Testis (tissue), 3 donors: ENCODE results near the gene TCHP. TPM values are rescaled to one million over a fixed set of nuclear protein-coding genes. Genes with fewer than 3 reads are reported as not detected.
"Not testable (repeated sequence)": the region's sequence is repeated elsewhere in the genome, so short reads cannot be mapped to it uniquely, and the experiment has no call there.

Source experiments
- DNase-seq: peaks from one replicate; pipeline ENCODE4 v3.0.0-alpha.2; 2019
- H3K27ac ChIP-seq, 2 donors: fragments of 200-600 bp; sonication (generic); one replicate each; pipeline ENCODE4 v1.5.1; 2019
- H3K27me3 ChIP-seq: fragments of 200-600 bp; sonication (generic); one replicate; pipeline ENCODE4 v1.5.1; 2019
- H3K36me3 ChIP-seq: fragments of 200-600 bp; sonication (generic); one replicate; pipeline ENCODE4 v1.5.1; 2017; ENCODE audit warnings: low read depth; ENCODE audit errors: missing control alignments
- H3K4me1 ChIP-seq: fragments of 200-600 bp; sonication (generic); one replicate; pipeline ENCODE4 v1.5.1; 2019
- H3K4me3 ChIP-seq, 2 donors: fragments of 200-600 bp; sonication (generic); one replicate each; pipeline ENCODE4 v1.5.1; 2017 to 2019
- H3K9me3 ChIP-seq: fragments of 200-600 bp; sonication (generic); one replicate; pipeline ENCODE4 v1.5.1; 2017
- CTCF ChIP-seq, 3 experiments: fragments of 450-650 bp in 2 of 3; fragments of 200-600 bp in 1 of 3; sonication (generic) in 1 of 3; IDR thresholded peaks; one replicate each; pipeline ENCODE4 v1.5.1; 2016 to 2019; ENCODE audit warnings: antibody characterized with exemption in 3 of 3, mild to moderate bottlenecking in 2 of 3, moderate library complexity in 1 of 3
- POLR2A ChIP-seq: fragments of 450-650 bp; IDR thresholded peaks from one replicate; pipeline ENCODE4 v1.6.1; 2017; ENCODE audit warnings: antibody characterized with exemption, mild to moderate bottlenecking, moderate library complexity
- WGBS, 2 donors: methylation state at CpG; one replicate each; pipeline ENCODE4 v1.1.5; 2018; 5-methylcytosine and 5-hydroxymethylcytosine counted together
- intact Hi-C: fragments of 100-400 bp; cut with DNase I; formaldehyde crosslinking; loops from one replicate; pipeline ENCODE4 v1.15.1; 2023; ENCODE audit warnings: low total_unique reads
- polyA plus RNA-seq: library from polyadenylated mRNA; stranded (reverse); fragments of 350-450 nt; fragmentation: Illumina TruSeq; extraction: RNeasy Lipid Tissue Mini Kit (QIAGEN cat#74804); gene quantifications from one replicate; pipeline ENCODE4 v1.2.3, GENCODE V29; 2014; ENCODE audit warnings: low read depth, low replicate concordance; ENCODE audit not compliant: insufficient read depth
- total RNA-seq, 2 donors: library from RNA; depleted of rRNA; stranded (reverse); fragments of >200 nt; gene quantifications; one replicate each; pipeline ENCODE4 v1.2.3, GENCODE V29; 2016

Gene TCHP
- total and polyA plus RNA-seq, 3 donors from 2014 or later, result 23.2 to 59.4 (median 38.0) TPM

DNA sequence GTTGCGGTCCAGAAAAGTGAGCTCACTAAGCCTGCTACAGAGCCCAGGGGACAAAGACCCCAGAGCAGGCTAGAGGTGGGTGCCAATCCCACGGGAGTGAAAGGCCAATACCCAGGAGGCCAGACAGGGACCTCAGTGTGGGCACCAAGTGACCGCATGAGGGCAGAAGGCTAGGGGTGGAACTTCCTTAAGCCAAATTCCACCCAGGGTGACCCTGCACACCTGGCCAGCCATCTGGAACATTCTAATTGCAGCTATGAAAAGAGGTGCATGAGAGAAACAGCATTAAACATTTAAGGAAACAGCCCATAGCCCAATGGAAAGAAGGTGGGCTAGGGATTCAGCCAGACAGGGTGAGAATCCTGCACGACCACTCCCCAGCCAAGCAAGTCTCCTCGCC is 39.1 kb upstream of the TCHP start:
- intact Hi-C loops, result no loop called here
- no peaks in the 10 kb centered on the region for H3K27me3 ChIP-seq
- no peak overlapping the region for H3K27ac ChIP-seq
- no peaks in the 10 kb centered on the region for H3K9me3 ChIP-seq
- no peak for DNase-seq
- TF ChIP-seq CTCF (IDR thresholded peaks at IDR 0.05) (no peak), POLR2A (no peak)
- 97 to 99% methylated on average over 5 of the region's 5 CpGs for WGBS, 2 donors
- no peaks in the 10 kb centered on the region for H3K36me3 ChIP-seq
- H3K4me1 ChIP-seq, result peaks cover 9% of the 10 kb centered on the region
- H3K4me3 ChIP-seq, result no peak overlapping the region

- H3K4me3 ChIP-seq, result no peak overlapping the region
- H3K4me1 ChIP-seq, result peaks cover 9% of the 10 kb centered on the region
- H3K27ac ChIP-seq, result no peak overlapping the region
- intact Hi-C loops, result no loop called here
- H3K36me3 ChIP-seq, result no peaks in the 10 kb centered on the region
- 79 to 85% methylated on average over 12 to 17 of the region's 17 CpGs for WGBS, 2 donors
- no peaks in the 10 kb centered on the region for H3K27me3 ChIP-seq
- H3K9me3 ChIP-seq, result no peaks in the 10 kb centered on the region
- TF ChIP-seq CTCF (IDR thresholded peaks at IDR 0.05), result no peak
- TF ChIP-seq POLR2A, result no peak
- no peak for DNase-seq
Measured at GRCh38 chr12:109861689-109862314, 38.3 kb upstream of the TCHP start.

DNA sequence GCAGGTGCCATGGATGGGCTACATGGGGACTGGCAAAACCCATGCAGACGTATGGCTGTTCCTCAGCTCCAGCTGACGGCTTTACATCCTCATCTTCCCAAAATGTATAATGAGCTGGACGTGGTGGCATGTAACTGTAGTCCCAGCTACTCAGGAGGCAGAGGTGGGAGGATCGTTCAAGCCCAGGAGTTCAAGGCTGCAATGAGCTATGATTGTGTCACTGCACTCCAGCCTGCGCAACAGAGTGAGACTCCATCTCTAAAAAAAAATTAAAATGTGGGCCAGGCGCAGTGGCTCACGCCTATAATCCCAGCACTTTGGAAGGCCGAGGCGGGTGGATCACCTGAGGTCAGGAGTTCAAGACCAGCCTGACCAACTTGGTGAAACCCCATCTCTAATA is 37.6 kb upstream of the TCHP start:
- 89 to 96% methylated on average over 9 of the region's 9 CpGs for whole genome bisulfite sequencing, 2 donors
- H3K4me1 ChIP-seq, intact Hi-C loops, H3K27ac ChIP-seq, H3K36me3 ChIP-seq, DNase-seq, H3K4me3 ChIP-seq, H3K27me3 ChIP-seq, H3K9me3 ChIP-seq: not testable (repeated sequence)

- Histone ChIP-seq H3K36me3 (no peaks in the 10 kb centered on the region), H3K27ac (no peak overlapping the region), H3K4me3 (no peak overlapping the region), H3K9me3 (no peaks in the 10 kb centered on the region), H3K27me3 (no peaks in the 10 kb centered on the region), H3K4me1 (peaks cover 9% of the 10 kb centered on the region)
- no peak for TF ChIP-seq POLR2A
- no peak for TF ChIP-seq CTCF (IDR thresholded peaks at IDR 0.05)
- WGBS, 2 donors, result 69 to 74% methylated on average over 4 to 9 of the region's 9 CpGs
- DNase-seq, result no peak
- intact Hi-C loops, result no loop called here
Measured at GRCh38 chr12:109863847-109864712, 36.0 kb upstream of the TCHP start.

- intact Hi-C loops, result no loop called here
- Histone ChIP-seq H3K4me3 (no peak overlapping the region), H3K36me3 (no peaks in the 10 kb centered on the region), H3K9me3 (no peaks in the 10 kb centered on the region), H3K27ac (no peak overlapping the region), H3K4me1 (peaks cover 9% of the 10 kb centered on the region), H3K27me3 (no peaks in the 10 kb centered on the region)
- WGBS, 2 donors, result 77 to 90% methylated on average over 3 of the region's 3 CpGs
- DNase-seq, result no peak
- no peak for TF ChIP-seq POLR2A
- no peak for TF ChIP-seq CTCF (IDR thresholded peaks at IDR 0.05)
Measured at GRCh38 chr12:109864916-109865315, 35.2 kb upstream of the TCHP start.
